KBM-7 (cell line): ENCODE measurements around the gene SATB2.

Source experiments
- DNase-seq: peaks from one replicate; pipeline ENCODE4 v3.0.0-alpha.2; 2015
- in situ Hi-C: fragments of 300-500 bp; cut with MboI; formaldehyde crosslinking; loops from 2 replicates; pipeline ENCODE4 v1.14.3; 2020; ENCODE audit warnings: low sequenced_read_pairs, low pct_unique_long_range_greater_than_20kb, mixed read lengths

Gene SATB2

GRCh38 chr2:199307461-199307860, 150.3 kb downstream of the SATB2 start:
- DNase-seq, result no peak
- in situ Hi-C loops, result no loop called here

GRCh38 chr2:199306116-199306515, 151.6 kb downstream of the SATB2 start:
- DNase-seq, result no peak
- in situ Hi-C loops, result no loop called here

- no peak for DNase-seq
- in situ Hi-C loops, result no loop called here
Observed at GRCh38 chr2:199303728-199304177, 154.0 kb downstream of the SATB2 start.

- DNase-seq, result no peak
- in situ Hi-C loops, result no loop called here
Observed at GRCh38 chr2:199302851-199303250, 154.9 kb downstream of the SATB2 start.

- in situ Hi-C loops, result no loop called here
- no peak for DNase-seq
Observed at GRCh38 chr2:199288424-199288823, 169.3 kb downstream of the SATB2 start.

DNA sequence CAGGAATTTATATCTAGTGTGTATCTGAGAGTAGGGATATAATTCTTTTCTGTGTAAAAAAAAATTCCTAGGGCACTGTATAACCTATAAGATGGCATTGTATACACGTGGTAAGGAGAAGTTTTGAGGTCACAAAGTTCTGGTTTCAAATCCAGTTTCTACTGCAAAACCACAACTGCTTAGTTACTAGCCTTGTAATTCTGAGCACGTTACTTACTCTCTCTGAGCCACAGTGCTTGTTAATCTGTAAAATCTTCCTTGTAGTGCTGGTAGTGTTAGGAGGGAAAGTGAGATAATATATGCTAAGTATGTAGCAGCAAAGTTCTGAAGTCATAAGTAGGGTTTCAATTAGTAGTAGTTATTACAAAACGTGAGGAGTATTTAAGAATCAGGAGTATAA, 175.4 kb downstream of the SATB2 start:
- DNase-seq, result no peak
- in situ Hi-C loops, result no loop called here

DNA sequence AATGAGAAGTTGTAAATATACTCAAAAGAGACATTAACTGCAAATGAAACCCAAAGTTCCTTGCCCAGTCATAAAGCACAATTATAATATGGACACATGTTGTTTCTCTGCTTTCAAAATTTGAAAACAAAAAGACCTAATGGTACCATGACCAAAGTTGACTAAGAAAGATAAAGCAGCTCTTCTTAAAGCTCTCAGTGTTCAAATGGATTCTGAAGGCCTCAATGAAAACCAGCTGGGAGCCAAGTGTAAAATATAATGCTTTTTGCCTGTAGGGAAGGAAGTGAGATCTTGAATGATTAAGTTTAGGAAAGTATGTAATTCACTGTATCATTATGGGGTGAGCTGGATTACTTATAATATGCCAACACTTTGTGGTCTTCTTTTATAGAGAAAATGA, 178.6 kb downstream of the SATB2 start:
- no peak for DNase-seq
- in situ Hi-C loops, result no loop called here

DNA sequence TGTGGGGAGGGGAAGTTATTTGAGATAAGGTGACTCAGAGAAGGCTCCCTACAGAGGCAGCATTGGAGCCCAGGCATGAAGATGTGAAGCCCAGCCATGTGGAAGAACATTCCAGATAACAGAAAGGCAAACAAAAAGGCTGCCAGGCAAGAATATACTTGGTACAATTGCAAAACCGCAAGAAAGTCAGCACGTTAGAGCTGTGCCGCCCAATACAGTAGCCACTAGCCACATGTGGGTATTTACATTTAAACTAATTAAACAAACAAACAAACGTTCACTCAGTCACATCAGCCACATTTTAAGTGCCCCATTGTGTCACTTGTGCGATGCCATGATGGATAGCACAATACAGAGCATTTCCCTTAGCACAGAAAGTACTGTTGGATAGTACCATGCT, 179.6 kb downstream of the SATB2 start:
- in situ Hi-C loops, result no loop called here
- DNase-seq, result no peak

GRCh38 chr2:199273042-199273511, 184.7 kb downstream of the SATB2 start:
- no peak for DNase-seq
- in situ Hi-C loops, result no loop called here

DNA sequence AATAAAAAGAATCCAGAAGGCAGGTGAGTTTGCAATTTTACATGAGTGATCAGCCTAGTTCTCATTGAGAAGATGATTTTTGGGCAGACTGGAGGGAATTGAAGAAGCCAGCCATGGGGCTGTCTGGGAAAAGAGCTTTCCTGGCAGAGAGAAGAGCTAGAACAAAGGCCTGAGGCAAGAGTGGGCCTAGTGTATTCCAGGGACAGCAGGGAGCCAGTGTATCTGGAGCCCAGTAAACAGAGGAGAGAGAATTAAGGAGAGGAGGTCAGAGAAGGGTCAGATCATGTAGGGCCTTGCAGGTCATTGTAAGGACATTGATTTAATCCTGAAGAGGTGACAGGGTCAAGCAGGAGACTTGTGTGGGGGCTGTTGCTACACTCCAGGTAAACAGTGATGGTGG, 195.8 kb downstream of the SATB2 start:
- no peak for DNase-seq
- in situ Hi-C loops, result no loop called here

GRCh38 chr2:199261239-199261638, 196.5 kb downstream of the SATB2 start:
- DNase-seq, result no peak
- in situ Hi-C loops, result no loop called here

GRCh38 chr2:199259671-199260070, 198.1 kb downstream of the SATB2 start:
- no peak for DNase-seq
- in situ Hi-C loops, result no loop called here

DNA sequence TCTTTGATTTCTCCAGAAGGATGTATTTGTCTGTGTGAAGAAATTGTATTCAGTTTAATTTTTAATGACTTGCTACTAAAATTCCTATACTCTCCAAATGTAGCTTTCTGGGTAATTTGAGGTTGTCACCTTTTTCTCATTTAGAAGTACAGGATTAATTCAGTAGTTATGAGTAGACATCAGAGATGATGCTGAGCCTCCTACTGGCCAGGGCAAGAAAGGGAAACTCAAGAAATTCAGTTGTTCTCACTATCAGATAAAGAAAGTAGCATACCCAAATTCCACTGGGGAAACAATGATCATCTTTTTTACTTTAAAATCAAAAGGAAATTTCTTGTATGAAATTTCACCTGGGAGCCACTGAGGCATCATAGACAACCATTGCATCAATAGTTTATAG, 199.4 kb downstream of the SATB2 start:
- in situ Hi-C loops, result no loop called here
- no peak for DNase-seq

DNA sequence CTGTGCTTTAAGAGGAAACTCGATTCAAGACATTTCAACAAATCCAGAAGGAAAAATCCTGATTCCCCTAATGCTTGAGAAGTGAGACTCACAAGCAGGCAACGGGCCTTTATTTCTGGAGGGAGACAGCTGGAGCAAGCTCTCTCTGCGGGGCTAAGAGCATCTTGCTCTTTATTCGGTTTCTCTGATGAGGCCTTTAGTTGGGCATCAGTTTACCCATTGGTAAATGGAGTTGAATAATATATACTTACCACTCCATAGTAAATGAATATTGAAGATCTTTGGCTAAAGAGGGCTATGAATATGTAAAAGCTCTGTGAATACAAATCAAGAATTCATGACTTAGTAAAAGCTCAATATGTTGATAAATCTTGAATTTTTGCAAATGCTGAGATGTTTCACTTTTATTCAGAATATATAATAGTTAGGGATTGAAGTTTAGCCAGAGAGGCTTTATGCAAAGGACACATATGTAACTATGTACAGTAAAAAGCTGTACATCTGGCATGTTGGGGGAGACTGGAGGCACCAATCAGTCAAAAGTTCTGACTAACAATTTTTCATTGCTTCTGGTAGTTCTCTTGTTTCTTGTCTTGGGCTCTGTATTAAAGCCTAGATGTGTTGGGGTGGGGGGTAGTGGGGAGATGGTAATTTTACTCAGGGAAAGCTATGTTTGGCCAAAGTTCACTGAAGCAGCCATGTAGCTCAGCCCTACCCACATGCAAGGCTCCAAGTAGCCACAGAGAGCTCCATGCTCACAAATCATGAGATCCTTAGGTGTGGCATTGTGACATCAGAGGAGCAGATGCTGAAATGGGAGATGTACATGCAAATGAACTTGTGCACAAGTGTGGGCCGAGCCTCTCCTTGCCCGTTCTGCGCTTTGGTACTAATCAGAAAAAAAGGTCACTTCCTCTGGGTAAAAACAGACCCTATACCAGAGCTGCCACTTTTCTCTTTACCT, 200.2 kb downstream of the SATB2 start:
- in situ Hi-C loops, result no loop called here
- no peak for DNase-seq

GRCh38 chr2:199230091-199230490, 227.6 kb downstream of the SATB2 start:
- in situ Hi-C loops, result no loop called here

GRCh38 chr2:199228887-199229819, 228.6 kb downstream of the SATB2 start:
- peak; percentile 90 for DNase-seq
- in situ Hi-C loops, result no loop called here

More at GRCh38 chr2:199230091-199230490, 227.6 kb downstream of the SATB2 start:
- no peak for DNase-seq

DNA sequence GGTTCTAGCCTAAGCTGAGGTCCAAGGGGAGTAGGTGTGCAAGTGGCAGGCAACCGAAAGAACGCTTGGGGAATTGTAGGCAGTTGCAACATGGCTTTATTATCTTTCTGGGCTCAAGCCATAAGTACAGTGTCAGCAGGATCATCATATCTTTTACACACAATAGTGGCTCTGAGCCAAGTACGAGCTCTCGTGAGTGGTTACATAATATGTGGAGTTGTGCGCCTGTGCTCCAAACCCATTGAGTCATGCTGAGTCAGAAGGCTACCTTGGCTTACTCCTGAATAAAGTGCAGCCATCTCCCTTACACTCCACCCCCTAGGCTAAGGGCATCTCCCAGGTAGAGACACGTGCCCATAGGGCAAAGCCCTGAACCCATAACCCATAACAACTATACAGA, 233.9 kb downstream of the SATB2 start:
- no peak for DNase-seq
- in situ Hi-C loops, result no loop called here

DNA sequence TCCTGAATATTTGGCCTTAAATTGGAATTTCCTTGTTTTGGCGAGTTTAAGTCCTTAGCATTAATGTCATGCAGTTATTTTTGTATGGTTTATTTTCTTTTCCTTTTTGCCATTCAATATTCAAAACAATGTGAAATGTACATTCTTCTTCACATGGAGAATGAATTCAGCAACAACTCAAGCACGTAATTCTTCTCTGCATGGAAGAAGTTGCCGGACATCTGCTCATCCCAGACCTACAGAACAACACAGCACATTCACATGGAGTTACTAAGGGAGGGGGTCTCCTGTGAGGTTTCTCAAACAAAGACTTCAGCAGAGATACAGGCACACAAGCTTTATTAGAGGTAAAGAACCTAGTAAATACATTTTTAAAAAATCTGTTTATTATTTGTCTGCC, 236.8 kb downstream of the SATB2 start:
- in situ Hi-C loops, result no loop called here
- DNase-seq, result no peak

DNA sequence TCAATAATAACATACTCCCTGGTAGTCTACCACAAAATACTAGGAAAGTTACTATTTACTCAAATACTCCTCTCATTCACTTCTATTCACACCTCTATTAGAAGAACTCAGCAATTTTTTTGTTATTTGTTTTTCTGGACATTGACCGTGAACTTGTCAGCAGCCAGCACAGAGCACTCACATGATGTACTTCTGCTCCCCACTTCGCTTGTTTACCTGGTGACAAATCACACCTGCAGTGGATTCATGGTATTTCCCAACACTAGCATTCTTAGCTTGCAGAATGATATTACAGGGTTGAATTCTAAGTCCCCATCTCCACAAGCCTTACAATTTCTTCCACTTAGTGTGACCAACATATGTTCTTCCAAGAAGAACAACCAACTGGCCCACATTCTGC, 238.2 kb downstream of the SATB2 start:
- no peak for DNase-seq
- in situ Hi-C loops, result no loop called here
